Measurements from ENCODE around the gene BCL2.

- TF ChIP-seq ARNTL (CRISPR knock-in tag; IDR thresholded peaks at IDR 0.05; ENCODE audit: borderline replicate concordance, low read depth) (no peak), TCF4 (CRISPR knock-in tag; IDR thresholded peaks at IDR 0.05; ENCODE audit: borderline replicate concordance) (no peak), ZFP3 (CRISPR knock-in tag; IDR thresholded peaks at IDR 0.05) (no peak)
Measured at GRCh38 chr18:63145166-63145850, 174.3 kb downstream of the BCL2 start.

Measured in SK-N-SH treated with all-trans-retinoic acid at 6 μM for 48 hours (cell line).